GM18508 (cell line): ENCODE data around the gene TECPR2.

Experiments used
- ATAC-seq: cut with Tn5 transposase; IDR thresholded peaks from one replicate; pipeline ENCODE4 v1.9.1; 2021; ENCODE audit warnings: moderate number of reproducible peaks; ENCODE audit not compliant: insufficient read depth, unreplicated experiment

The TECPR2 gene

DNA sequence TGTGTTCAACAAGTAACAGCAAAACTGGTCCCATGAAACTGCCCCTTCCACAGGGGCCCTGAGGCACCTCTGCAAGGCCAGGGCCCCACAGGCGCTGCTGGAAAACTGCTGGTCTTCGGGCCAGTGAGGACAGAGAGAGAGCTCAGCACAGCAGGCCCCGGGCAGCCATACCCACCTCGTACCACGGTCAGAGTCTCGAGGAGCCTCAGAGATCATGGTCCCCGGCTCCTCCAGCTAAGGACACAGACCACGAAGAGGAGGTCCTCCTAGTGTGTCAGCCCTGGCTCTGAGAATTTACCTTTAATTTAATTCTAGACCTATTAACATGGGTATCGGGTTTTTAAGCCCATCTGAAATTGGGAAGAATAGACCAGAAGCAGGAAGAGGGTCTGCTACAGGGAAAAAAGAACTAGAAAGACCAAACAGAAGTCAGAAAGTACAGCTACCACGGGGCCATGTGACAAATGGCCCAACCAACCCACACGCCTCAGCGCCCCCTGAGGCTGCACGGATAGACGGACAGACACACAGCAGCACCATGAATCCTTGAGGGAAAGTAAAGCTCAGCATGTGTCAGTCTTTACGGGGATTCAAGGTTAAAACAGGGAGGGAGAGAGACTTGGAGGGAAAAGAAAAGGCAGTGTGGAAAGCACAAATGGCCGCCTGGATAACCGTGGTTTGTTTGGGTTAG is 123.9 kb downstream of the TECPR2 start:
- no peak for ATAC-seq

DNA sequence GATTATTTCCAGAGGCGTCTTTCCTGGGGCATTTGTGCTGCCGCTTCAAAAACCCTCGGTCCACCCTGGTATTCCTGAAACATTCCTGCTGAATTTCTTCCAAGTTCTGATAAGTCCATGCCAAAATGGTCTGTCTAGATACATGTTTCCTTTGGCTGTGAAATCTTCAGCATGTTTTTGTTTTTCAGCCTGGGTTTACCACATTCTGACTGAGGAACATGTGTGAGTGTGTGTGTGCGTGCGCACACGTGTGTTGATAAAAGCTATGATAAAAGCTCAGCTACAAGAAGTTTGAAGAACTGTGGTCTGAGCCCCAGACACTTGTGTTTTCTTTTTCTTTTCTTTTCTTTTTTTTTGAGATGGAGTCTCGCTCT is 124.5 kb downstream of the TECPR2 start:
- ATAC-seq: no peak

DNA sequence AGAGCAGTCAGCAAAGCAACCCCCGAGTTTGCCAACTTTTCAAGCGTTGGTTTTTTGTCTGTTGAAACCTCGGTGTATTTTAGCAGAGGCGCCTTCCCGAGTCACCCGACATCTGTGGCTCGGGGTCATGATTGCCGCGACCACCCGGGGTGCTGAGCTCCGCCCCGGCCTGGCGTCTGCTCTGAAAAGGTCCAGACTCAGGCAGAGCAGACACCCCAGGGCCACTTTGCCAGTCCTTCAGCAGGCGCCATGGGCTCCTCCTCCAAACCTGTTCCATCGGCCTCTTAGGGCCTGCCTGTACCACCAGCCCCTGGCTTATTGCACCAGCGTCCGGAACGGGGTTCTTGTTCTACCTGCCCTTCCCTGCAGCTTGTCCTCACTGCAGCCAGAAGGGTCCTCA is 127.7 kb downstream of the TECPR2 start:
- no peak for ATAC-seq

DNA sequence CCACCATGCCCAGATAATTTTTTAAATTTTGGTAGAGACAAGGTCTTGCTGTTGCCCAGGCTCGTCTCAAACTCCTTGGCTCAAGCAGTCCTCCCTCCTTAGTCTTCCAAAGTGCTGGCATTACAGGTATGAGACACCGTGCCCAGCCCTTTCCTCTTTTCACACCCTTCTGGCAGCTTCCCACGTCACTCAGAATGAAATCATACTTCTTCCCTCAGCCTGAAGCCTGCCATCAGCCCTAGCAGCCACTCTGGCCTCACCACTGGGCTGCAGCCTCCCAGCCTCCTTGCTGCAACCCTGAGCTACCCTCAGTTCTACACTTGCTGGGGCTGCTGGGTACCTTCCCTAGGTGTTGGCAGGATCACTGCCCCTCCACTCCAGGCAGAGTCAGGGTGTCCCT is 128.6 kb downstream of the TECPR2 start:
- ATAC-seq: no peak

DNA sequence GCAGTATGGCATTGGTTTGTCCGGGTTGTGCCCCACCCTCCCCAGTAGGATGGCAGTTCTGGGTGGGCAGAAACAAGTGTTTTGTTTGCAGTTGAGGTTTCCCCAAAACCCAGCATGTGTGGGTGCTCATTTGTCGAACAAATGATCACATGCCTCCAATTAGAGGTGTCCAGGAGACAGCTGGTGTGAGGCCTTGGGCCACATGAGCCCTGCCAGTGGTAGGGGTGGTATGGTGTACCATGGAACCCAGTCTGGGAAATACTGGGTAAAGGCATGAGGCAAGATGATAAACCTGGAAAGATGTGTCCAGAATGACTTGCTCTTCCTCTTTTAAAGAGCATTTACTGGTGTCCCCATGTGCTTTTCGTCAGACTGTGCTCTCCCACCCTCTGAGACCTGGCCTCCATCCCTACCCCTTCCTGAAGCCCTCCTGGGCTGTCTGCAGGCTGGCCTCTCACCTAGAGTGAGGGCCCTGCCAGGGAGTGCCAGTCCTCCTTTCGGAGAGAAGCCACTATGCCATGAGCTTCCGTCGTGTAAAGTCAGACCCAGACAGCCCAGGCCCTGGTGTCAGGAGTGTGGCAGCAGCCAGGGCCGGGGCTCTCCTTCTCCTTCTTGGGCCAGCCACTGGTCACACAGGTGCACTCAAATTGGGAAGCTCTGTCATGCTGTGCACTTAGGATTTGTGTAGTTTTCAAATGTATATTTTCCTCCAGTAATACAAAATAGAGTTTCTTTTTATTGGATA is 129.2 kb downstream of the TECPR2 start:
- no peak for ATAC-seq

DNA sequence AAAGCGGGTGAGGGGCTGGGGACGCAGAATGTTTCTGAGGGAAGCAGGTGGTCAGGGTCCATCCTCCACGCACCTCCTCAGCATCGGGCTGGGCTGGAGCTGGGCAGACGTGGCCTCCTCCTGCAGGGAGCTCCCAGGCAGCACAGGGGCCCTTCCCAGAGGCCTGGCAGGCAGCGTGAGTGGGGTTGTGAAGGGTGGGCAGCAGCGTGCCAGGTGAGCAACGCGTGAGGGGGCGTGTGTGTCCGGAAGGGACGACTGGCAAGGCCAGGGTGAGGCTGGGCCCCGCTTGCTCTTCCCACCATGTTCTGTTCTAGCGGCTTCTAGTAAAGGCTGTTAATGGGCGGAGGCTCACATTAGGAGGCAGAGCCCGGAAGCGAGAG is 129.8 kb downstream of the TECPR2 start:
- no peak for ATAC-seq

DNA sequence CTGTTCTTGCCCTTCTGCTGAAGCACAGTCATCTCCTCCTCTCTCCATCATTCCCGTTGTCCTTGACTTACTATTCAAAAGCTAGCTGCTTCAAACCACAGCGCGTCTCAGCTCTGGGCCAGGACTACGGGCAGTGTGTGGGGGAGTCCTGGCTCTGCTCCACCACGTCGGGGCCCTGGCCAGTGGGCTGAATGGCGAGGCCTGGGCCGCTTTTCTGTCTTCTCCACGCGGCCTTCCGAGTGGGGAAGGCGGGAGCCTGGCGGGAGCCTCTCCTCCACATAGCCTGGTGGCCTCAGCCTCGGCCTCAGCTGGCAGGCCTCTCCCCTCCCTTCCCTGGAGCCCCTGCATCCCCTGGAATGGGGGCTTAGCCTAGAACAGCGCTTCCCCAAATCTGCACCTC is 130.4 kb downstream of the TECPR2 start:
- ATAC-seq: no peak

DNA sequence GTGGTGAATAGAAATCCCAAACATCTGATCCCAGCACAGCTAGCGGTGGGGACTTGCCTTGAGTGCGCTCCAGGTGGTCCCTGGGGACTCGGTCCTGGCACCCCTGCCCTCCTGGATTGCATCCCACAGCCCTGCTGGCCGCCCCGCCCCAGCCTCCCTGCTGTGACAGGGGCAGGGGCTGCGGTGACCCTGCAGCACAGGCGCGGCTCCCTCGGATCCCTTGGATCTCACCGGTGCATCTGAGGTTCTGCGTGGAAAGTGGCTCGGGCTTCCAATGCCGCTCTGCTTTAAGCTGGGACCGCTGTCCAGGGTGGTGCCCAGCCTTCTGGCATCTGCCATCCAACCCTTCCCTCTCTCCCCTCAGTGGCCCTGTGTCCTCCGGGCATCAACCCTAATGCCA is 130.8 kb downstream of the TECPR2 start:
- ATAC-seq: no peak

DNA sequence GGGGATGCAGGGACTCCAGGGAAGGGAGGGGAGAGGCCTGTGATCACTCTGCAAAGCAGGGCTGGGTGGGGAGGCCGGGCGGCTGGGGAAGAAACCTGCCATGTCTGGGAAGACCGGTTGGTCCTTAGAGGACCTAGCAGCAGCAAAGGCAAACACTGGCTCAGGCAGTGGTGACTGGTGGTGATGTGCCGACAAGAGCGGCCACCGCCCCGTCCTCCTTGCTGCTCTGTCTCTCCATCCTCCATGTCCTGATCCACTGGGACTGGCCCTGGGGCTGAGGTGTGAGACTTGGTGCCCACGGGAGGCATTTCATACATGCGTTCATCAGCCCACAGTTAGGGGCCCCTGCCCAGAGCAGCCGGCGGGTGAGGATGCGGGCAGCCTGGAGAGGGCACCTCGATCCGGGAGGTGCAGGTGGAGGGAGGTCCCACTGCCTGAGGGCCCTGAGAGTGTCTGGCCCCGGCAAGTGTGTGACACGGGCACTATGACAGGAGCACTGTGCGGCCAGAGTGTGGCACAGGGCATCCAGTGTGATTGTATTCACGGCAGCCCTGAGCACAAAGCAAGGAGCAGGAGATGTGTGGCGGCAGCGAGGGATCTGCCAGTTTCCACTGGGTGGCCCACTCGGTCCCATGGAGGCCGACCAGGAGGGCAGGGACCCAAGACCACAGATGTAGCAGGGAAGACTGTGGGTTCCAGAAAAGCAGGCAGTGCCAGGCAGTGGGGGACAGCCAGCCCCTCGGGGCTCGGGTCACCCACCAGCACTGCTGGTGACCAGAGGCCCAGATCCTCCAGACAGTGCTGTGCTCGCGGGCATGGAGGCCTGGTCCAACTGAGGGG is 133.0 kb downstream of the TECPR2 start:
- no peak for ATAC-seq

DNA sequence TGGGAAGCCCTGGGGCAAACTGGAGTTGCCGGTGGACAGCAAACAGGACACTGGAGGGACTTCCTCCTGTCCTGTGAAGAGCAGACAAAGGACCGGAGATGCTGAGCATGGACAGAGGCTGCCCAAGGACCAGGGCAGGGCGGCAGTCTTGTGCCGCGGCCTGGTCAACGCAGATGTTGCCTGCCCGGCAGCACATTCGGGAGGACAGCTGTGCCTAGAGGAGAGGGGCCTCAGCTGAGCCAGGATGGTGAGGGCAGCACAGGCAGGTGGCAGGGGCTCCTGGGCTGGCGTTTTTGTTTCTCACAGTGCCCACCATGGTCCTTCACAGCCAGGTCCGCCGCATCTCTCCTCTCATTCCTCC is 133.6 kb downstream of the TECPR2 start:
- ATAC-seq: no peak

DNA sequence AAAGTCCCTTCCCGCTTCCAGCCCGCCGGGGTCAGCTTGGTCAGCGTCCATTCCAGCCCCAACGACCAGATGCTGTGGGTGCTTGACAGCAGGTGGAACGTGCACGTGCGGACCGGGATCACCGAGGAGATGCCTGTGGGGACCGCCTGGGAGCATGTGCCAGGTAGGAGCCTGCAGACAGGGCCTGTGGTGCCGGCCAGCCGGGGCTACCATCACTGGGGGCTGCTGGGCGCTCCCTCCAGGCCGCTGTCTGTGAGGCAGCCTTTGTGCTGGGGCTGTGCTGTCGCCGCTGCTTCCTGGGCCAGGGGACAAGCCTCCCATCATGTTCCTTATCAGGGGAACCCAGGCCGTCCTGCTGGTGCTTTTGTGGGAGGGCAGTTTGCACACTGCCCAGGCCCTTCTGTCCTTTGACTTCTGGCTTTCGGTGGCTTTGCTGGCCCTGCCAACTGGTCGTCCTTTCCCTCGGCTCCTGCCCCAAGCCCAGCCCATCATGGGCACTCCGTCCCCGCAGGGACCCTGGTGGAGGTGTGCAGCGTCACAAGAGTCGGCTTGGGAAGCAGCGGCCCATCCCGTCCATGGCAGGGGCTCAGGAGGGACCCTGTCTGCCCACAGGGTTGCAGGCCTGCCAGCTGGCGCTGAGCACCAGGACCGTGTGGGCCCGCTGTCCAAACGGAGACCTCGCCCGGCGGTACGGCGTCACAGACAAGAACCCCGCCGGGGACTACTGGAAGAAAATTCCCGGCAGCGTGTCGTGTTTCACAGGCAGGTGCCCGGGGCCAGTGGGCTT is 134.4 kb downstream of the TECPR2 start:
- ATAC-seq: no peak

DNA sequence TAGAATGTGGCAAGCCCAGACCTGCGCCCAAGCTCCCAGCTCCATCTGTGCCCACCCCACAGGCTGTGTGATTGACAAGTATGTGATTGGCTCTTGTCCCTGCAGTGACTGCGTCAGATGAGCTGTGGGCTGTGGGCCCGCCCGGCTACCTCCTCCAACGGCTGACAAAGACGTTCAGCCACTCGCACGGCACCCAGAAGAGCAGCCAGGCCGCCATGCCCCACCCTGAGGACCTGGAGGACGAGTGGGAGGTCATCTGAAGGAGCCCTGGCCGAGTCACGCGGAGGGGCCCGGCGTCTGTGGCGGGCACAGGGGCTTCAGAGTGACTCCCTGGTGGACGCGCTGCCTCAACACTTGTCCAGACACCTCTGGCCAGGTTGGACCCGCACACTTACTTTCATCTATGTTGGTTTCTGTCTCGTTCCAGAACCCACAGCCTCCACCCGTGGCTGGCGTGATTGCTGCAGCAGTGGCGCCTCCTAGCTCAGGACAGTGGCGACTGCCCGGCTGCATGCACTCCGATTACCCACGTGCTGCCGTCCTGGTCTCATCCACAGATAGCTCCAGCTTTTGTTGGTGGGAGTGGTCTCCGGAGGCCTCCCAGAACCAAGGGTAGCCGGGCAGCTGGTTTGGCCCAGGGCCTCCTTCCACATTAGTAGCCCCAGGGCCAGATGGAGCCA is 135.4 kb downstream of the TECPR2 start:
- ATAC-seq: no peak

DNA sequence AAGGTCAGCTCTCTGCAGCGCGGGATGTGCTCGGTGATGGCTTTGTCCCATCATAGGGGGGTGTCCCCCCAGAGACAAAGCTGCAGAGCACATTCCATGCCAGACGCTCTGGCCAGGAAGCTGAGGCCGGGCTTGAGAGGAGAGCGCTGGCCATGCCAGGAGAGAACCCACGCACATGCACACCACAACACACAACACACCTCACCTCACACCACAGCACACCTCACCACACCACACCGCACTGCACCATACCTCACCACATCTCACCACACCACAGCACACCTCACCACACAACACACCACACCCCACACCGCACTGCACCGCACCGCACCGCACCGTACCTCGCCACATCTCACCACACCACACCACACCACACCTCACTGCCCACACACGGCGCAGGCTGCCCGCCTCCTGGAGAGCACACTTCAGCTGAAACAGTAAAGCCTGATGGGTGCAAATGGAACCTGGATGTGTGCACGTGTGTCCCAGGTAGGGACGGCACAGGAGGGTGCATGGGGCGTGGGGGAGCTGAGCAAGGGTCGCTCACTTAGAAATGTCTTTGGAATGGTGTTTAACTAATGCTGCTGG is 136.0 kb downstream of the TECPR2 start:
- no peak for ATAC-seq

DNA sequence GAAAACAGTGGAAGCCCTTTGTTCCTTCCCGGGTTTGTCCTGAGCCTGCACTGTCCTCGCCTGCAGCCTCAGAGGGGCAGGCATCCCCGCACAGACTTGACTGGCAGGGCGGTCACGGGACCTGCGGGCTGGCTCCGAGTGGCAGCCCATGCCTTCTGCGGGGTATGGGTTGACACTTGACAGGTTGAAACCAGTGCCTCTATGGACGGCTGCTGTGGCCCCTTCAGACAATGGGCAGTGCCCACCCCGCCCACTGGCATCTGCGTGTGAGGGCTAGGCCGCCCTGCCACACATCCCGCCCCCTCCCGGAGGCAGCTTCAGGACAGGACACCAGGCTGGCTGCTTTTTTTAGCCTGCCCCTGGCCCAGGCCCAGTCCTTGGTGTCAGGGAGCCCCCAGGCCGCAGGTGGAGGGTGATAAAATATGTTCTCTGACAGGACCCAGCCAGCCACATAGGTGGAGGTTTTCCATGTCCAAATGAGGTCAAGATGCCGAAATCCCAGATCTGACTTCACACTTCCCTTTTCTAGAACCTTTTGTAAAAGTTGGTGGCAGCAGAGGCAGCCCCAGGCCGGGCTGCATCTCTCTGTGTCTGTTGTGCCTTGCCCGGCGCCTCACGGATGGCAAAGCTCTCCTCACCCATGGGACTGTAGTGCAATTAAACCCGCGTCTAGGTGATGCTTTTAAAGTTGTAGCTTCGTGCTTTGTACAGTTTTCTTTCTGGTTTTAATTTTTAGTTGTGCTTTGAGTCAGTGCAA is 136.8 kb downstream of the TECPR2 start:
- no peak for ATAC-seq

DNA sequence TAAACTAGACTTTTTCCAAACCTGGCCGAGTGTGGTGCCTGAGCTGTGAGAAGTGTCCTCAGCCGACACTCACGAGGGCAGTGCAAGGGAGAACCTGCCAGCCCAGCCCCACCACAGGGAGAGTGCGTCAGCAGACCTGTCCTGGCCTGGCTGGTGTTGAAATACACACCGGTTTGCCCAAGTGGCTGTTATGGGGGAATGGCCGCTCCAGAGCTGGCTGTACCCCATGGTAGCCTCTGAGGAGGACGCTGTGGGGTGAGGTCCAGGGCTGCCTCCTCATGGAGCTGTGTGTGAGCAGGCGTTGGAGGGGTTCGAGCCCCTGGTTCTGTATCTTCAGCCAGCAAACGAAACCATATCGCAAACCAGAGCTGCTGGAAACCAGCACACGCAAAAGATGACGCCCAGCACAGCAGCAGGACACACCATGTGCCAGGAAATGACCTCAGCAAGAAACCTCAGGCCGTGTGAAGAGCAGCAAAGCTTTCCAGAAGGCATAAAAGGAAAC is 137.5 kb downstream of the TECPR2 start:
- ATAC-seq: no peak

DNA sequence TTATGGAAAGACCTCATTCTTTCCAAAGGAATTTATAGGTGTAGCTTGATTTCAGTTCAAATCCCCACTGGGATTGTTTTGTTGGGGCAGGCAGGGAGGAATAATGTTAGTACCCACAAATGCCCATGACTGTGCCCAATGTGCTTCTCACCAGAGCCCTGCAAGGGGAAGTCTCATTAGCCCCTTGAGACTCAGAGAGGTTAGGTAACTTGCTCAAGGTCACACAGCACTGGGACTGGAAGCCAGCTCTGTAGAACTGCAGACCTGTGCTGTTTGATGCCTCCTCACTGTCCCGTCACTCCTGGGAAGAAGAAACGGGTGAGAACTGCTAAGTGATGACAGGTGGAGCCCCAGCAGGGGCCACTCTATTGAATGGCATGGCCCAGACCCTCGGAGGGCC is 138.0 kb downstream of the TECPR2 start:
- ATAC-seq: no peak

DNA sequence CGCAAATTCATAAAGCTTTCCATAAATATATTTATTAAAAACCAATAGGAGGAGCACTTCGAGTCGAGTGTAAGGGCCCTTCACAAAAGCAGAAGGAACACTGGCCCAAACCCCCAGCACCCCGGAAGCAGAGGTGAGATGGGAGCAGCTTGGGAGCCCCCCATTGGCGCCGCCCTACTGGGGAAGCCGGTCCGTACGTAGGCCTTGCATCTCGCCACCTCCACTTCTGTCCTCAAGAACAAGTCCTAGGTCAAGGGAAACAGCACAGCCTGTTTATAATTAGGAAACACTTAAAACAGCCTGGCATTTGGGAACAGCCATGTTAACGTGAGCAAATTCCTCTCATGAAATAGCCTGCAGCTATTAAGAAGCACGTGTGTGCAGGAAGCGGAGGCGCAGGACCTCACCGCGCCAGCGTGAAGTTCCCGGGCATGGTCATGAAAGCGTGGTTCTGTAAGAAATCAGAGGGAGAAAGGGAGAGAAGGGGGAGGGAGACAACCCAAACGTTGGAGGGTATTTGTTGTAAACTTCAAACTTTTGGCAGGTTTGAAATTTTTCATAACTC is 139.1 kb downstream of the TECPR2 start:
- no peak for ATAC-seq

DNA sequence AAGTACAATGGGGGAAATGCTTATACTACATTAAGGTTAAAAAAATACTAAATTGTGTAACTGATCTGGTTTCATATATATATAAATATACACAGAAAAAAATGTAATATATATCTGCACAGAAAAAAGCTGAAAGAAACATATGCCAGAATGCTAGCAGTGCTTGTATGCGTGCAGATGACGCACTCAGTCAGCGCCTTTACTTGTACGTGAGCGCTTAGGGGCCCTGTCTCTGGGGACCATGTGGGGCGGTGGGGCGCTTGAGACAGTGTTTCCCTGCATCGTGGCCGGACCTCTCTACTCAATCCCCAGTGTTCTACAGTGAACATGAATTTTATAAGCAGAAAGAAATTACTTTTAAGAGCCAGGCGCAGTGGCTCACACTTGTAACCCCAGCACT is 139.8 kb downstream of the TECPR2 start:
- ATAC-seq: no peak
